HG03103 (cell line): ENCODE data around the gene TEAD1.
A peak's percentile ranks its signal among the peaks of the same experiment; 100 is the strongest.

ENCODE experiments used
- ATAC-seq: cut with Tn5 transposase; IDR thresholded peaks from one replicate; pipeline ENCODE4 v1.9.1; 2021; ENCODE audit warnings: low read depth; ENCODE audit not compliant: unreplicated experiment

TEAD1 gene

DNA sequence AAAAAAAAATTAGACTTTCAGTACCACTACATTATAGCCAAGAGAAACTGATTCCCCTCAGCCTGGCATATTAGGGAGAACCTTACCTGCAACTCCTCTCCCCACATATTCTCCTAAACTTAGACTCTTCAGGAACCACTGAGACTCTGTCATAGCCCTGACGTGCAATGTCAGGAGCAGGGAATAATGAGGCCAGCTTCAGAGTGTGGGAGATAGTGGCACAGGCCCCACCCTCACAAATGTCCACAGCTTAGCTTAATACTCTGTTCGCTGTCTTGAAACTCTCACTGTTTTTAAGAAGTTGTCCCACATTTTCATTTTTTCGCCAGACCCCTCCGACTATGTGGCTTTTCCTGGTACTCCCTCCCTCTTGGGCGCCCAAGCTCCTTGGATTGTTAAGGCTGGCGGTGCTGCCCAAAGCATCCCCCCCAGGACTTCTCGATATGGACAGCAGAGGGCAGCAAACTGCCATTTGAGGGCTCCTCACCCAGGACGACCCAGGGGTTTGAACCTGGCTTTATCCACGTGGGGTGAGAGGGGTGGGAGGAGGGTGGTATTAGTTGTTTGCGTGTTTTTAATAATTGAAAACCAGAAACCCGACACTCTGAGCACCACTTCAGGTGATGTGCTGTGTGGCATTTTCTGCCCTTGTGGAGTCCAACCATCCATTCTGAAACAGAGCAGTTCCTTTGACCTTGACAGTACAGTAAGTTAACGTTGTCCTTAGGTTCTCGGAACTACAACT is 289.7 kb downstream of the TEAD1 start:
- ATAC-seq: peak; percentile 70

DNA sequence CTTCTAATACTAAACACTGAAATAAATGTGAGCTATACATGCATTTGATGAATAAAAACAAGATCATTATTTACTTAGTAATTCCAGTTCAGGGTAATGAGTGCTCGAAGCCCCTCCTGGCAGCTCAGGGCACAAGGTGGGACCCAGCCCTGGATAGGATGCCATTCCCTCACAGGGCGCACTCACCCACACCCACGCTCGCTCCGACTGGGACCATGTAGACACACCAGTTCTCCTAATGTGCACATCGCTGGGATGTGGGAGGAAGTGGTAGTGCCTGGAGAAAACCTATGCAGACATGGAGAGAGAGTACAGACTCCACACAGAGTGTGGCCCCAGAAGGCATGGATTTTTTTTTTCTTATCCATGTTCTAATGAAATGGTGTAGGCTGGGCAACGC is 290.4 kb downstream of the TEAD1 start:
- no peak for ATAC-seq

DNA sequence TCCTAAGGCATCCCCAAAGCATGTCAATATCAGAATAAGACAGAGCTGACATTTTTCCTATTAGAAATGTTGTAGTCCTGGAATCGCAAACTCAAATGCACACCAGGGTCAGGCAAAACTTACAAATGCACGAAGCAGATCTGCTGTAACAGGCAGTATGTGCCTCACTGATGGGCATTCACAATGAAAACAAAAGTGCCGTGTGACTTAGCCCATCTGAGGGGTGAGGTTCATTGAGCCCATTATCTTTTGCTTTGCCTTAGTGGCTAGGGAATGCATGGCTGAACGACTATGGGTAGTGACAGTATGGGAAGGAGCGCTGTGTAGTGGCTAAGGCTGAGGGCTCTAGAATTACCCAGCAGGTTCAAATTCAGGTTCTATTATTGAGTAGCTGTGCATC is 291.8 kb downstream of the TEAD1 start:
- no peak for ATAC-seq

DNA sequence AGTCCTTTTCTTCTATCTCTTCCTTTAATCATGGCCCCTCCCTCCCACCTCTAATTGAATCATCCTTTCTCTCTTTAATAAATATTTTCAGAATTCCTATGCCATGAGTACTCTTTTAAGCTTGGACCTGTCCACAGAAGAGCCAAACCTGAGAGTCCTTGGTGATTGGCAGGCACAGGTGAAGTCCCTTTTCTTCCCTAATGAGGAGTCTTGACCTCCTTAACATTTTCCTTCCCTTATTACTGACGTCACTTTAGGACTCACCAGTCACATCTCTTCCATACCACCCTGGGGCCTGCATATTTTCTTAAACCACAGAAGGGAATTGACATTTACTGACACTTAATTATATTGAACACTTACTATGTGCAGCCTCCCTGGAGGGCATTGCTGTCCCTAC is 293.9 kb downstream of the TEAD1 start:
- ATAC-seq: no peak

DNA sequence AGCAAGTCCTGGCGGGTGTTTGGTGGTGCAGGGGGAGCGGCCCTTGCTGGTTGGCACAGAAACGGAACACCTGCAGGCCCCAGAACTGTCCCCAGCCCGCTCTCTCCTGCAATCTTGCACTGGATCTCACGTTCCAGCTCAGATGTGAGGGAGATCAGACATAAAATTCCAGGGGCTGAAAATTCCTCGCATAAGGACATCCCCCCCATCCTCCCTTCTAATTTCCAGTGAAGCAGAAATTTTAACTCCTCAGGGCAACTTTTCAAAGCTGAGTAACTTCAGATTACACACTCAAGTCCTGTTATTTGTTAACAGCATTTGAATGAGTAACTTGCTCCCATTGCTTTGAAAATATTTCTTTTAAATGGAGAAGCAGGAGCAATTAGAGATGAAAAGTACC is 294.6 kb downstream of the TEAD1 start:
- ATAC-seq: no peak

DNA sequence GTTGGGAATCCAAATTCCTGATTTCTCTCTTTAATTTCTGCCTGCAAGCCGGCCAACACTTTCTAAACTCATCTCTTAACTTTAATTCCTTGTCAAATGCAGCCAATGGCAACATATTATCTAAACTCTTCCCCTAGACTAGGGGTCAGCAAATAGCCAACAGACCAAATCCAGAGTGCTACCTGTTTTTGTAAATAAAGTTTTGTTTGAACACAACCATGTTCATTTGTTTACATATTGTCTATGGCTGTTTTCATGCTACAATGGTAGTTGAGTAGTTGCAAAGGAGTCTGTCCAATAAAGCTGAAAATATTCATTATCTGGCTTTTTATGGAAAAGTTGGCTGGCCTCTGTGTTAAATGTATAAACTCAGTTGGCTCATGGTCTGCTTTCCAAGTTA is 297.7 kb downstream of the TEAD1 start:
- ATAC-seq: no peak

DNA sequence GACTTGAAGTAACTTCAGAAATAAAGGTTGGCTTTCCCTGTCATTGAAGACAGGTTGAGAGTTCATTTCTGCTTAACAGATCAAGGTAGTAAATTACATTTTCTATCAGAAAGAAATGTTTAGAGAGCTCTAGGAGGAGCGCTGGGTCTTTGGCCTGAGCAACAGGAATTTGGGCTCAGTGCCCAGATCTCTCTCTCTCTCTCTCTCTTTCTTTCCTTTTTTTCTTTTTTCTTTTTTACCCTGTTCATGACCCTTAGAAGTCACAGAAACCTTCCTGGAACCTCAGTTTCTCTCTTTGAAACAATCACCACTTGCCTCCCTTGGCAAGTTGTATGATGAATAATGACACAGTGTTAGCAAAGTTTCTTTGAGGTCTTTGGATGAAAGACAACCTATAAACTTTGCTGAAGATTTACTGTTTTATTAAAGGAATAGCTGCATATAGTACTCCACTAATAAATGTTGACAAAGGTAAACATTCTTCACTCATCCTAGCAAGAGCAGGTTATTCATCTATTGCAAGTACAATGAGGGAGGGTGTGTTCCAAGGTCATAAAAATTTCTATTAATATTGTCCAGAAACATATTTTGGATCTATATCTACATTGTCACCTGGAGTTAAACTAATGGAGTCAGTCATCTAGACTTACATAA is 299.4 kb downstream of the TEAD1 start:
- ATAC-seq: no peak

DNA sequence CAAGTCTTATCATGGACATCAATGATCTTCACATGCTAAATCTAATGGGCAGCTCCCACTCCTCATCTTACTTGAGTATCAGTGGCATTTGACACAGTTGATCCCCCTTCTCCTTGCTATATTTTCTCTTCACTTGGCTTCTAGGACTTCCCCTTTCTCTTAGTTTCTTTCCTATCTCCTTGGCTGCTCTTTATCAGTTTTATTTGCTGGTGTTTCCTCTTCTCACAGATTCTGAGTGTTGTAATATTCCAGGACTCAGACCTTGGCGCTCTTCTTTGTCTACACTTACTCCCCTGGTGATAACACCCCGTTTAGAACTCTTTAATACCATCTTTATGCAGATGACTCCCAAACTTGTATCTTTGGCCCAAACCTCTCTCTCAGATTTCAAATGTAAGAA is 301.0 kb downstream of the TEAD1 start:
- no peak for ATAC-seq

DNA sequence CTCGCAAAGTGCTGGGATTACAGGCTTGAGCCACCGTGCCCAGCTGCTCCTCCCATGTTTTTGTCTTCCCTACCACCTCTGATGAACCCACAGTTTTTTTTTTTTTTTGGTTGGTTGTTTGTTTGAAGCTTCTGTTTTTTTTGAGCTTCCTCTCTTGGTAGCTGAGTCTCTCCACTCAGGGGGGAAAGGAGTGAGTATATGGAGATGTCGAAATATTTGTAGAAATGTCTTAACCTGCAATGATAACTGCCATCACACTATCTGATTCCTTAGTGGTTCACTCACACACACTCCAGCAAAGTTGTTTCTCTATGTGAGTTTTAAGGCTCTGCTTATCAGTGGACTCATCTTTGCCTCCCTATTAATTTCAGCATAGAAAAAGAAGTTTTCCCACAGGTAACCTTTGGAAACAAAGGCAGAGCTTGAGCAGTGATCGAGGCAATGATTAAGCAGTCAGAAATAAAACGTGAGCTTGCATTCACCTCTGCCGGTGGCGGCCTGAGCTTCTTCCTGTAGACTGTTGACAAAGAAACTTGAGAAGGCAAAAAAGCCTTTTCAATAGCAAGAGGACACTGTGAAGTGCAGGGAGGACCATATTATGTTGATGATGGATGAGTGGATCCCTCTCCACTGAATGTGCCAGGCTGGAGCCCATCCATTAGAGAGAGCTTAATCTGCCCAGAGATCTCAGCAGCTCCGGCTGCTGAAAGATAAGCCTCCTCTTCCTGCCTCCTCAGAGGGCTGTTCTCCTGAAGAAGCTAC is 305.9 kb downstream of the TEAD1 start:
- ATAC-seq: no peak

DNA sequence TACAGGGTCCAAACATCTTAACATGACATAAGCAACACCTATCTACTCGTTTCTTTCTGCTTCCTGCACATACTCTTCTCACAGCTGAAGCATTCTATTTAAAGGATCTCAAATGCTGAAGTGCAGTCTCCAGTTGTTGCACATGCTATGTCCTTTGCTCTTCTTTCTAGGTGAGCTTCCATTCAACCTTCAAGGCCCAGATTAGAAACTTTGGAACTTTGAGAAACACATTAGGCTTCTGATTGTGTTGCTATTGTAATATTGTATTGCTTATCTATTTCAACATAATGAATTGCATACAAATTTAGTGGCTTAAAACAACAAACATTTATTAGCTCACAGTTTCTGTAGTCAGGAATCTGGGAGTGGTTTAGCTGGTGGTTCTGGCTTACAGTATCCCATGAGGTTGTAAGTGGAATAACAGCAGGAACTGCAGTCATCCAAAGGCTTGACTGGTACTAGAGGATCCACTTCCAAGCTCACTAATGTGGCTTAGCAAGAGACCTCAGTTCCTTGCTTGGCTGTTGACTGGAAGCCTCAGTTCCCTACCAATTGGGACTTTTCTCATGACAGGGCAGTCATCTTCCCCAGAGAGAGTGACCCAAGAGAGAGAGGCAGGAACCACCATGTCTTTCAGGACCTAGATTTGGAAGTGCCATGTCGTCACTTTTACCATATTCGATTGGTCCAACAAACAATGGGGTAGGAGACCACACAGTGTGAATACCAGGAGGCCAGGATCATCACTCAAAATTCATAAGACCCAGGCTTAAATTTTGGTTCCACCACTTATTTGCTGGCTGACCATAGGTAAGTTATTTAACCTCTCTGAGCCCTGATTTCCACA is 307.7 kb downstream of the TEAD1 start:
- no peak for ATAC-seq

DNA sequence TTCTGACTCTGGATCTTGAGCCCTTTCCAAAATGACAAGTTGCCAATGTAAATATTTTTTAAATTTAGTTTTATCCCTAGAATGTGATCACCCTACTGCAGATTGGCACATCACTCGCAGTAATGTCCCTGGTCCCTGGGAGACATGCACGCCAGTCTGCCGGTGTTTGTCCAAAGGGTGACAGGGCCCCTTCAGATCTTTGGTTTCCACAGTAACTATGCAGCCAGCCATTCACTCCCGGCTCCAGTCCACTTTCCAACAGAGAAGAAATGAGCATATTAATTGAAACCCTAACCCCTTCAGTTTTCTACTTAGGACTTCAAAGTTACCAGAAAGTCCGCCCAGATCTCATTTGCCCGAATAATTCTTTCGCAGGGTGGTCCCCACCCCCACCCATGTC is 309.1 kb downstream of the TEAD1 start:
- no peak for ATAC-seq

DNA sequence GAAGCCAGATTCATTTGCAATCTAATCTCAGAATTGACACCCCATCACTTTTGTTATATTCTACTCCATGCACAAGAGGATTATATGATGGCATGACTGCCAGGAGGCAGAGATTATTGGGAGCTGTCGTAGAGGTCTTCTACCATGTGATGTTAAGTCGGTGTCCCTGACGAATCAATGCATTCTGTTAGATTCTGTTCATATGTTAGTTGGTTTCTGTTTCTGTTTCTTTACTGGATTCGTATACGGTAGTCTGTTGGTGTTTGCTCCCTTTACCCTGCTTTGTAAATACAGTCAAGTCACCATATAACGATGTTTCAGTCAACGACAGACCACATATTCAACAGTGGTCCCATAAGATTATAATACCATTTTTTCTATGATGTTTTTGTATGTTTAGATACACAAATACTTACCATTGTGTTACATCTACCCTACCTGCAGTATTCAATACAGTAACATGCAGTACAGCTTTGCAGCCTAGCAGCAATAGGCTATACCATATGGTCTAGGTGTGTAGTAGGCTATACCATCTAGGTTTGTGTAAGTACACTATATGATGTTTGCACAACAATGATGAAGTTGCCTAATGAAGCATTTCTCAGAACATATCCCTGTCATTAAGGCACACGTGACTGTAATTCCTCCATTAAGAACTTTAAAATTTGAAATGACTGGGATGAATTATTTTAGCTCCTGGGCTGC is 312.1 kb downstream of the TEAD1 start:
- no peak for ATAC-seq

DNA sequence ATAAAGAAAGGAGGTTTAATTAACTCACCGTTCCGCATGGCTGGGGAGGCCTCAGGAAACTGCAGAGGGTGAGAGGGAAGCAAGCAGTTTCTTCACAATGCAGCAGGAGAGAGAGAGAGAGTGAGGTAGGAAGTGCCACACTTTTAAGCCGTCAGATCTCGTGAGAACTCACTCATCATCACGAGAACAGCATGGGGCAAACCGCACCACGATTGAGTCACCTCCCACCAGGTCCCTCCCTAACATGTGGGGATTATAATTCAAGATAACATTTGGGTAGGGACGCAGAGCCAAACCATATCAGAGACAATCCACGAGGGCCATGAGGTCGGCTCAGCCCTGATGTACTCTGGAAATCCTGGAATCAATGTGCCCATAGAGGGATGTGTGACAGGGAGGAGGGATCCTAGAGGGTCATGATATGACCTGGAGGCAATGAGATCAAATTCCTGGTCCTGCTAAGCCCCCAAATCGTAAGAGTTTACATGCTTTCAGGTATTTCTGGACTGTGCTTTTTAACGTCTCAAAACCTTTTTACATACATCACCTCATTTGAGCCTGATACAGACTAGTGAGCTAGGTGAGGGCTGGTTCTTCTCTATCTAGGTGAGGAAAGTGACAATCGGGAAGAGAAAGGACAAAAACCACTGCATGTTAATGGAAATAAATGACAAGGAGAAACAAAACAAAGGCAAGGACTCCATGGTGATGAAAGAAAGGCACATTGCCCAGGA is 315.4 kb downstream of the TEAD1 start:
- ATAC-seq: no peak

DNA sequence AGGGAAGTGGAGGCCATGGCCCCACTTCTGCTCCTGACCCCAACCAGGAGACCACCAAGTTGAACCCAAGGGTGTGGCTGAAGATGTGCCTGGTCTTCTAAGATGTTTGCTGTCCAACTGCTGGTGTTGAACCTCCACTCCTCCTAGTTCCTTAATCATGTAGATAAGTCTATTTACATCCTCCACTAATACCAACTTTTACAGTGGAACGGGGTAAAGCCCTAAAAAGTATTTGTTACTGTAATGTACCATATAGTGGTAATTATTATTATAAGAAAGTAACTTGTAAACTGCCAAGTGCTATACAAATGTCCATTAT is 315.9 kb downstream of the TEAD1 start:
- ATAC-seq: no peak

DNA sequence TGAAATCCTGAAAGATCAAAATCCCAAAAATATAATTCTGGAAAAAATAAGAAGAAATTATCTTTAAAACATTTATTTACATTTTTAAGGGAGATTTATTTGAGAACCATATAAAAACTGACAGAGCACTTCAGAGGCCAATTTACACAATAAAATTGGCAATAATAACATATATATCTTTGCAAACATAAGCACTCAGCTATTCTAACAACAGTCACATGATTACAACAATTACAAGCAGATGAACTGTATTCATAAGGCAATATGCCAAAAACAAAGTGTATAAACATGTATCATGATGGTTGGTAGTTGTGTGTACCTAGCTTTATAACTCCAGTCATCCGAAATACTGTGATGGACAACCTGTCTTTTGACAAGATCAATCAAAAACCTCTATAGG is 317.2 kb downstream of the TEAD1 start:
- ATAC-seq: no peak

DNA sequence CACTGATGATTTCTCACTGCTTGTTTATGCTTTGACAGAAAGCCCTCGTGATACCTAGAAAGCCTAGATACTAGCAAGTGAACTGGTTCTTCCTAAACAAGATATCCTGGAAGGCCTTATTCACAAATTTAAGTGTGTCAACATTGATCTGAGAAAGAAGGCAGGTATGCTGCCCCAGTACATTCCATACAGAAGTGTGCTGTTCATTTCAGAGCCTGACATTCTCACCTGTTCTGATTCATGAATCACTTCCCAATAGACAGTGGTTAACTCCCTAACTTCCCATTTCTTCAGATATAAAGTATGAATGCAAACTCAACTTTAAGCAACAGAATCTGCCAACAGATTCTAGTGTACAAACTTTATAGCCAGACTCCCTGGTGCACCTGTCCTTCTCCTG is 319.4 kb downstream of the TEAD1 start:
- no peak for ATAC-seq
